ENCODE data around the gene CDV3. TPM values are rescaled to one million over a fixed set of nuclear protein-coding genes. Genes with fewer than 3 reads are reported as not detected.

Gene CDV3
- total and polyA plus RNA-seq, 9 of the 15 experiments (the other 6 are each of a cell fraction or from before 2014, with no cell fraction given): 72.3 to 273 (median 116) TPM

DNA sequence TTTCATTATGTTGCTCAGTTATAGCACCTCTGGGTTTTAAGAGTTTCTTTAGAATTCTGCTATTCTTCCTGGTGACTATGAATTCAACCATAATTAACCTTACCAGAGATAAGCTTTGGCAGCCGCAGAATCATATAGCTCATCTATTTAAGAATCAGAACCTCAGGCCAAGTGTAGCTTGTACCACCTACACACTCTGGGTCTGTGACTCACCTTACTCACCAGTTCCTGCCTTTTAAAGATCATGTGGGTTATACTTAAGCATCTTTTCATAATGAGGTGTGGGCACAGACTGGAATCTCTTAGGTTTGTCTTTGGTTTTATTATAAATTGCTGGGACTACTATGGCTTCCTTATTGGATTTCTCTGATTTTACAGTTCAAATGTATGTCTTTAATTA, 21.9 kb downstream of the CDV3 start:
- Histone ChIP-seq H3K9me1 (ENCODE audit: control insufficient read depth, insufficient read depth, low read length) (no peaks in the 10 kb centered on the region), H3K4me1 (replicated peaks in 1 of 2; ENCODE audit: control insufficient read depth in 2 of 2, insufficient read depth in 2 of 2, low read length in 2 of 2) (peaks cover 0 to 3% of the 10 kb centered on the region in 2 experiments; a peak in 2 of 5 replicates), H3K27me3 (ENCODE audit: control insufficient read depth in 2 of 2, insufficient read depth in 2 of 2, low read length in 2 of 2) (no peaks in the 10 kb centered on the region), H3K79me2 (ENCODE audit: control insufficient read depth, insufficient read depth, low read length) (no peaks in the 10 kb centered on the region), H3K9me3 (replicated peaks; ENCODE audit: control insufficient read depth, insufficient read depth, low read depth, low read length) (no peaks in the 10 kb centered on the region), H2AFZ (ENCODE audit: low read depth, low read length) (no peak overlapping the region), H4K20me1 (replicated peaks; ENCODE audit: control insufficient read depth, insufficient read depth, low read length) (no peaks in the 10 kb centered on the region), H3K4me3 (no peak overlapping the region), H3K9ac (ENCODE audit: insufficient read depth in 1 of 2, low read depth in 2 of 2, low read length in 2 of 2) (no peak overlapping the region), H3K27ac (ENCODE audit: extremely low read depth, low read depth, low read length) (no peak overlapping the region), H3K36me3 (ENCODE audit: control insufficient read depth, insufficient read depth, low read length) (peaks cover 5% of the 10 kb centered on the region; the same call in 1 of the 3 replicates), H3K4me2 (ENCODE audit: insufficient read depth, low read length) (no peak overlapping the region)
- DNase-seq (ENCODE audit: extremely low read depth in 1 of 4, low spot score in 3 of 4) (no peak), FAIRE-seq (no peak), ATAC-seq (no peak)
- in situ Hi-C loops (cut with MboI): no loop called here
- BruUV-seq (replicated peaks): no TSS peak
- 11% methylated on average over 1 of the region's 1 CpG for WGBS (ENCODE audit: insufficient coverage, low coverage, missing lambda C conversion rate)
- TF ChIP-seq KAT8 (IDR thresholded peaks at IDR 0.05; ENCODE audit: low read depth) (no peak), ZNF184 (CRISPR knock-in tag; IDR thresholded peaks at IDR 0.05) (no peak), GABPA (tag; conservative IDR thresholded peaks at IDR 0.05; ENCODE audit: low read depth) (no peak)
- ChIA-PET CTCF (ENCODE audit: low intra/inter-chr PET ratio) (no interaction called here), POLR2A (interaction anchor here (0.7 kb wide), 1 partner anchor 8 kb away, joined by 3 read pairs; no protein-coding TSS in a partner anchor)
- intact Hi-C loops (cut with micrococcal nuclease): no loop called here

DNA sequence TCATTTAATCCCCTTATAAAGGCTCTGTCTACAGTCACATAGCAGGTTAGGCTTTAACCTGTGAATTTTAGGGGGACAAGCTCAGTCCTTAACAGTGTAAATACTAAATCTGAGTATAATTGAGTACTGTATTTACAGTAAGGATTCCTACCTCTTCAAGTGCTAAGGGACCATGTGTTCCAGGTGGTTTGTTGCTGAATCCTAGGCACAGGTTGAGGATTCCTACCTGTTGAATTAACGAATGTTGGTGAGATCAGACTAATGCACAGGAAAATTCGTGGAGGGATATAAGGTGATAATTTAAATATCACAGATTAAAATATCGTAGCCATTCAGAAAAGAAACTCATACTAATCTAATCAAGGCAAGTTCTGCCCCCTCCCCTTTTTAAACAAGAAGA, 24.9 kb downstream of the CDV3 start:
- WGBS (ENCODE audit: insufficient coverage, low coverage, missing lambda C conversion rate): 80% methylated on average over 3 of the region's 3 CpGs
- no peak for DNase-seq (ENCODE audit: extremely low read depth in 1 of 4, low spot score in 3 of 4)
- Histone ChIP-seq H2AFZ (ENCODE audit: low read depth, low read length) (no peak overlapping the region), H3K4me2 (ENCODE audit: insufficient read depth, low read length) (no peak overlapping the region), H3K36me3 (ENCODE audit: control insufficient read depth, insufficient read depth, low read length) (peaks cover 27% of the 10 kb centered on the region; the same call in 2 of the 3 replicates), H3K9me3 (replicated peaks; ENCODE audit: control insufficient read depth, insufficient read depth, low read depth, low read length) (no peaks in the 10 kb centered on the region), H3K4me1 (replicated peaks in 1 of 2; ENCODE audit: control insufficient read depth in 2 of 2, insufficient read depth in 2 of 2, low read length in 2 of 2) (peaks cover 0 to 3% of the 10 kb centered on the region in 2 experiments; a peak in 2 of 5 replicates), H3K27ac (ENCODE audit: extremely low read depth, low read depth, low read length) (no peak overlapping the region), H3K9me1 (ENCODE audit: control insufficient read depth, insufficient read depth, low read length) (no peaks in the 10 kb centered on the region), H3K4me3 (no peak overlapping the region), H3K79me2 (ENCODE audit: control insufficient read depth, insufficient read depth, low read length) (no peaks in the 10 kb centered on the region), H3K9ac (ENCODE audit: insufficient read depth in 1 of 2, low read depth in 2 of 2, low read length in 2 of 2) (no peak overlapping the region), H3K27me3 (ENCODE audit: control insufficient read depth in 2 of 2, insufficient read depth in 2 of 2, low read length in 2 of 2) (no peaks in the 10 kb centered on the region), H4K20me1 (replicated peaks; ENCODE audit: control insufficient read depth, insufficient read depth, low read length) (no peaks in the 10 kb centered on the region)
- no peak for ATAC-seq
- ChIA-PET CTCF (ENCODE audit: low intra/inter-chr PET ratio) (no interaction called here), POLR2A (interaction anchor here (0.7 to 1.2 kb wide), 2 partner anchors 10 to 645 kb away, joined by 3 read pairs; no protein-coding TSS in a partner anchor)
- intact Hi-C loops (cut with micrococcal nuclease) (no loop called here), in situ Hi-C loops (cut with MboI) (no loop called here)
- no TSS peak for BruUV-seq (replicated peaks)
- FAIRE-seq: no peak
- no peak for TF ChIP-seq TBP (optimal IDR thresholded peaks at IDR 0.05; ENCODE audit: low read depth, low read length)
- TF ChIP-seq ZNF316 (IDR thresholded peaks at IDR 0.05): no peak
- TF ChIP-seq STAT5A (IDR thresholded peaks at IDR 0.05; ENCODE audit: borderline replicate concordance, low read length): no peak
- no peak for TF ChIP-seq ADNP (tag; IDR thresholded peaks at IDR 0.05)
